ENCODE measurements around the gene KRT26.
"Not testable (repeated sequence)": the region's sequence is repeated elsewhere in the genome, so short reads cannot be mapped to it uniquely, and the experiment has no call there.

The KRT26 gene

GRCh38 chr17:40778461-40778860 is 6.5 kb upstream of the KRT26 start:
- no peaks in the 10 kb centered on the region for H3K4me1 ChIP-seq (ENCODE audit: insufficient read depth, low read length)
- no peaks in the 10 kb centered on the region for H3K9me3 ChIP-seq (ENCODE audit: control insufficient read depth, insufficient read depth, low read length)
- no peaks in the 10 kb centered on the region for H3K36me3 ChIP-seq (ENCODE audit: insufficient read depth, low read length)
- no peak overlapping the region for H3K9ac ChIP-seq (ENCODE audit: low read depth, low read length)

DNA sequence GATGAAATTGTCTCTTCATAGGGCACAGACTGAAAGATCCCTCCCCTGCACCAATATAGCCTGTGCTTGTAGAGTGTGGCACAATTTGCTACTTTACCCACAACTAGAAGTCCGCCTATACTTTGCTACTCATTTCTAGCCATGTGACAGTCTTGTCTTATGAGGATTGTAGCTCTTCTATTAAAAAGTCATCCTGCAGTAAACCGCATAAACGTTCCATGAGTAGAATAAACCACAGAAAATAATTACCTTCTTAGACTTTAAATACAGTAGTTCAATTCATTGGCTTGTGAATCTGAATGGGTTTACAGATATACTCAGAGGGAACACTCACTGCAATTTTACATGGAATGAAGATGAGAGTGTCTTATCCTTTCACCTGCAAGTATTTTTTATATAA is 6.0 kb upstream of the KRT26 start:
- no peak overlapping the region for H3K9ac ChIP-seq (ENCODE audit: low read depth, low read length)
- H3K36me3 ChIP-seq (ENCODE audit: insufficient read depth, low read length), result no peaks in the 10 kb centered on the region
- H3K9me3 ChIP-seq (ENCODE audit: control insufficient read depth, insufficient read depth, low read length), result no peaks in the 10 kb centered on the region
- H3K4me1 ChIP-seq (ENCODE audit: insufficient read depth, low read length), result no peaks in the 10 kb centered on the region

- Histone ChIP-seq H3K9me3 (ENCODE audit: control insufficient read depth, insufficient read depth, low read length) (no peaks in the 10 kb centered on the region), H3K9ac (ENCODE audit: low read depth, low read length) (no peak overlapping the region), H3K4me1 (ENCODE audit: insufficient read depth, low read length) (no peaks in the 10 kb centered on the region), H3K36me3 (ENCODE audit: insufficient read depth, low read length) (no peaks in the 10 kb centered on the region)
Observed at GRCh38 chr17:40777459-40777858, 5.5 kb upstream of the KRT26 start.

- H3K36me3 ChIP-seq (ENCODE audit: insufficient read depth, low read length), result no peaks in the 10 kb centered on the region
- no peaks in the 10 kb centered on the region for H3K9me3 ChIP-seq (ENCODE audit: control insufficient read depth, insufficient read depth, low read length)
- no peak overlapping the region for H3K9ac ChIP-seq (ENCODE audit: low read depth, low read length)
- no peaks in the 10 kb centered on the region for H3K4me1 ChIP-seq (ENCODE audit: insufficient read depth, low read length)
Observed at GRCh38 chr17:40775945-40776344, 3.9 kb upstream of the KRT26 start.

DNA sequence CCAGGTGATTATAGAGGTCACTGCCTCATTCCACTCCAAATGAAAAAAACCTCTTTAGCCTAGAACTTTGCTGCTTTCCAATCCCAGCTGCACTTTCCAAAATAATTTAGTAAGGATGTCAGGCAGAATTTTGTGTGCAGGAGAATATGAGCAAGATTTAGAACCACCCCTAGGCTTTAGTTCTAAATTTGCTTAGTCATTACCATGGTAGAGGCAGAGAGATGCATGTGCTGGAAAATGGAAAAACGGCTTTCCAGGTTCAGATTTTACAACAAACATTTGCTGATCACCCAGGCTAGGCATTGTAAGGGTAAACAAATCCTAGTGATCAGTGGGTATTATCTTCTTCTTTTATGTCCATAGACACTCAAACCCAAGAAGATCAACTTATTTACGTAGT is 6.3 kb downstream of the KRT26 start:
- Histone ChIP-seq H3K4me1 (ENCODE audit: insufficient read depth, low read length) (no peaks in the 10 kb centered on the region), H3K9ac (ENCODE audit: low read depth, low read length) (no peak overlapping the region), H3K36me3 (ENCODE audit: insufficient read depth, low read length) (no peaks in the 10 kb centered on the region), H3K9me3 (ENCODE audit: control insufficient read depth, insufficient read depth, low read length) (peaks cover 10% of the 10 kb centered on the region)

- H3K36me3 ChIP-seq (ENCODE audit: insufficient read depth, low read length), result no peaks in the 10 kb centered on the region
- H3K9me3 ChIP-seq (ENCODE audit: control insufficient read depth, insufficient read depth, low read length), result peaks cover 14% of the 10 kb centered on the region
- H3K4me1 ChIP-seq (ENCODE audit: insufficient read depth, low read length), result no peaks in the 10 kb centered on the region
- no peak overlapping the region for H3K9ac ChIP-seq (ENCODE audit: low read depth, low read length)
Observed at GRCh38 chr17:40763752-40764151, 8.2 kb downstream of the KRT26 start.

DNA sequence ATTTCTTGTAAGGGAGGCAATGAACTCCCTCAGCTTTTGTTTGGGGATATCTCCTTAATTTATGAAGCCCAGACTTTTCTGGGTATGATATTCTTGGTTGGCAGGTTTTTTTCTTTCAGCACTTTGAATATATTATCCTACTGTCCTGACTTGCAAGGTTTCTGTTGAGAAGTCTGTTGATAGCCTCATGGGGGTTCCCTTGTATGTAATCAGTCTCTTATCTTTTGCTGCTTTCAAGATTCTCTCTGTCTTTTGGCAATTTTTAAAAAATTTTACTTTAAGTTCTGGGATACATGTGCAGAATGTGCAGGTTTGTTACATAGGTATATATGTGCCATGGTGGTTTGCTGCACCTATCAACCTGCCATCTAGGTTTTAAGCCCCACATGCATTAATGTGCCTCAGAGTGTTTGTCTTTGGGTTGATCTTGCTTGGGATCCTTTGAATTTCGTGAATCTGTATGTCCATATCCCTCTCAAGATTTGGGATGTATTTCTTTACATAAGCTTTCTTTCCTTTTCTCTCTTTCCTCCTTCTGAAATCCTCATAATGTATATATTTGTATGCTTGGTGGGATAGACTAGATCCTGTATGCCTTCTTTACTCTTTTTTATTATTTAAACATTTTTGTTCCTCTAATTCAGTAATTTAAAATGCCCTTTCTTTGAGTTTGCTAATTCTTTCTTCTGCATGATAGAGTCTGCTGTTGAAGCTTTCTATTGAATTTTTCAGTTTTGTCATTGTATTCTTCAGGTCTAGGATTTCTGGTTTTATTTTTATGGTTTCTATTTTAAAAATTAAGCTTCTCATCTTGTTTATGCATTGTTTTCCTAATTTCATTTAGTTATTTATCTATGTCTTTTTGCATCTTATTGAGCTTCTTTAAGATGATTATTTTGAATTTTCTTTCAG is 11.6 kb downstream of the KRT26 start:
- peaks cover 14% of the 10 kb centered on the region for H3K9me3 ChIP-seq (ENCODE audit: control insufficient read depth, insufficient read depth, low read length)
- no peaks in the 10 kb centered on the region for H3K36me3 ChIP-seq (ENCODE audit: insufficient read depth, low read length)
- H3K9ac ChIP-seq (ENCODE audit: low read depth, low read length), result no peak overlapping the region
- H3K4me1 ChIP-seq (ENCODE audit: insufficient read depth, low read length), result no peaks in the 10 kb centered on the region

- no peak within 1 kb of the TSS for H3K9ac ChIP-seq (ENCODE audit: low read depth, low read length)
Observed at GRCh38 chr17:40755231-40755630, 16.8 kb downstream of the KRT26 start, which contains the start of gene KRT25. Gene KRT25, minus strand, starts transcription at chr17:40755331. Its CDS starts 60 bp downstream, at chr17:40755271.

GRCh38 chr17:40753804-40754203 is 18.2 kb downstream of the KRT26 start:
- Histone ChIP-seq H3K9me3 (ENCODE audit: control insufficient read depth, insufficient read depth, low read length) (no peaks in the 10 kb centered on the region), H3K4me1 (ENCODE audit: insufficient read depth, low read length) (no peaks in the 10 kb centered on the region), H3K36me3 (ENCODE audit: insufficient read depth, low read length) (no peaks in the 10 kb centered on the region), H3K9ac (ENCODE audit: low read depth, low read length) (no peak overlapping the region)

More at GRCh38 chr17:40755231-40755630, 16.8 kb downstream of the KRT26 start, which contains the start of gene KRT25:
- no peaks in the 10 kb centered on the region for H3K4me1 ChIP-seq (ENCODE audit: insufficient read depth, low read length)
- H3K9me3 ChIP-seq (ENCODE audit: control insufficient read depth, insufficient read depth, low read length), result peaks cover 4% of the 10 kb centered on the region; the same call in 1 of the 2 replicates
- no peaks in the 10 kb centered on the region for H3K36me3 ChIP-seq (ENCODE audit: insufficient read depth, low read length)

GRCh38 chr17:40751065-40751464 is 20.9 kb downstream of the KRT26 start:
- no peaks in the 10 kb centered on the region for H3K36me3 ChIP-seq (ENCODE audit: insufficient read depth, low read length)
- no peaks in the 10 kb centered on the region for H3K9me3 ChIP-seq (ENCODE audit: control insufficient read depth, insufficient read depth, low read length)
- H3K4me1 ChIP-seq (ENCODE audit: insufficient read depth, low read length), result no peaks in the 10 kb centered on the region
- no peak overlapping the region for H3K9ac ChIP-seq (ENCODE audit: low read depth, low read length)

GRCh38 chr17:40750391-40750790 is 21.6 kb downstream of the KRT26 start:
- no peaks in the 10 kb centered on the region for H3K9me3 ChIP-seq (ENCODE audit: control insufficient read depth, insufficient read depth, low read length)
- no peaks in the 10 kb centered on the region for H3K36me3 ChIP-seq (ENCODE audit: insufficient read depth, low read length)
- no peaks in the 10 kb centered on the region for H3K4me1 ChIP-seq (ENCODE audit: insufficient read depth, low read length)
- no peak overlapping the region for H3K9ac ChIP-seq (ENCODE audit: low read depth, low read length)

DNA sequence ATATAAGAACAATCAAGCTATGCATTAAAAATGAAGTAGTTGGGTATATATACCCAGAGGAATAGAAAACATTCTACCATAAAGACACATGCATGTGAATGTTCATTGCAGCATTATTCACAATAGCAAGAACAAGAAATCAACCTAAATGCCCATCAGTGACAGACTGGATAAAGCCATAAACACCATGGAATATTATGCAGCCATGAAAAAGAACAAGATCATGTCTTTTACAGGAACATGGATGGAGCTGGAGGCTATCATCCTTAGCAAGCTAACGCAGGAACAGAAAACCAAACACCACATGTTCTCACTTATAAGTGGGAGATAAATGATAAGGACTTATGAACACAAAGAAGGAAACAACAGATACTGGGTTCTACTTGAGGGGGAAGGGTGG is 23.3 kb downstream of the KRT26 start:
- not testable (repeated sequence) for H3K36me3 ChIP-seq (ENCODE audit: insufficient read depth, low read length); H3K9ac ChIP-seq (ENCODE audit: low read depth, low read length); H3K9me3 ChIP-seq (ENCODE audit: control insufficient read depth, insufficient read depth, low read length); H3K4me1 ChIP-seq (ENCODE audit: insufficient read depth, low read length)

DNA sequence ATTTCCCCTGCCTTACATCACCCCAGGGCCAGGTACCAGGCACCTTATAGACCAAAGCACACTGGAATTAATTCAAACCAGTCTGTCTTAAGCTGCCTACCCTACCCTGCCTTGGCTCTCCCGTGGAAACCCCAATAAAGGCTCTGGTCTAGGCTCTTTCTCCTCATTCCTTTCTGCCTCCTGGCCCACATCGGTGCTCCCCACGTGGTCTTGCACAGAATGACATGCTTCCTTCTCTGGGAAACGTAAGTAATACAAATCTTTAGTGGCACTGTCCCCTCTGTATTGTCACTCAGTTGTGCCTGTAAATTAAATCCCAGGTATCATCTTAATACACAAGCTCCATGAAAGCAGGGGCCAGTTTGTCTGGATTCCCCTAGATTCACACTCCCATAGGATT is 33.4 kb downstream of the KRT26 start:
- H3K36me3 ChIP-seq (ENCODE audit: insufficient read depth, low read length), result no peaks in the 10 kb centered on the region
- no peaks in the 10 kb centered on the region for H3K9me3 ChIP-seq (ENCODE audit: control insufficient read depth, insufficient read depth, low read length)
- no peak overlapping the region for H3K9ac ChIP-seq (ENCODE audit: low read depth, low read length)
- H3K4me1 ChIP-seq (ENCODE audit: insufficient read depth, low read length), result no peaks in the 10 kb centered on the region

GRCh38 chr17:40735016-40735415 is 37.0 kb downstream of the KRT26 start:
- Histone ChIP-seq H3K4me1 (ENCODE audit: insufficient read depth, low read length) (no peaks in the 10 kb centered on the region), H3K9ac (ENCODE audit: low read depth, low read length) (no peak overlapping the region)

GRCh38 chr17:40734018-40734417 is 38.0 kb downstream of the KRT26 start:
- H3K36me3 ChIP-seq (ENCODE audit: insufficient read depth, low read length), result no peaks in the 10 kb centered on the region
- H3K9ac ChIP-seq (ENCODE audit: low read depth, low read length), result no peak overlapping the region
- no peaks in the 10 kb centered on the region for H3K9me3 ChIP-seq (ENCODE audit: control insufficient read depth, insufficient read depth, low read length)
- H3K4me1 ChIP-seq (ENCODE audit: insufficient read depth, low read length), result no peaks in the 10 kb centered on the region

More at GRCh38 chr17:40735016-40735415, 37.0 kb downstream of the KRT26 start:
- Histone ChIP-seq H3K36me3 (ENCODE audit: insufficient read depth, low read length) (no peaks in the 10 kb centered on the region), H3K9me3 (ENCODE audit: control insufficient read depth, insufficient read depth, low read length) (no peaks in the 10 kb centered on the region)

All from ES-I3 (cell line).